HG02840 (cell line): ENCODE results near the gene SETD9.

Experiments
- ATAC-seq: cut with Tn5 transposase; IDR thresholded peaks from one replicate; pipeline ENCODE4 v1.9.1; 2021; ENCODE audit warnings: mild to moderate bottlenecking, moderate library complexity, moderate number of reproducible peaks; ENCODE audit not compliant: unreplicated experiment, low FRiP score

Gene SETD9

DNA sequence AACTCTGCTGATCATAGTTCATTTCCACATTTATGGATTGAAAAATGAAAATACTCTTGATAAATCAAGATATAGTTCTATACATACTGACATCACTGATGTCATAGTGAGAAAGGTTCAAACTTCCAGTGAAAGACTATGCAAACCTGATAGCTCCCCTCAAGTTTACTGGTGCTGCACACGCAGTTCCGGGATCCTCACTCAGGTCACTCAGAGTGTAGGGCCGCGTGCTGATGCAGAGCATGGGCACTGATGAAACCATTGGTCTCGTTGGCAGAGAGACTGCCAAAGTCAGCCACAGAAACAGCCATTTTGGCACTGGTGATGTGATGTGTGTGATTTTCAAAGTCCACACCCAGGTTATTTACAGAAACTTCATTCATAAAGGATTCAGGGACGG is 13.5 kb downstream of the SETD9 start:
- no peak for ATAC-seq

DNA sequence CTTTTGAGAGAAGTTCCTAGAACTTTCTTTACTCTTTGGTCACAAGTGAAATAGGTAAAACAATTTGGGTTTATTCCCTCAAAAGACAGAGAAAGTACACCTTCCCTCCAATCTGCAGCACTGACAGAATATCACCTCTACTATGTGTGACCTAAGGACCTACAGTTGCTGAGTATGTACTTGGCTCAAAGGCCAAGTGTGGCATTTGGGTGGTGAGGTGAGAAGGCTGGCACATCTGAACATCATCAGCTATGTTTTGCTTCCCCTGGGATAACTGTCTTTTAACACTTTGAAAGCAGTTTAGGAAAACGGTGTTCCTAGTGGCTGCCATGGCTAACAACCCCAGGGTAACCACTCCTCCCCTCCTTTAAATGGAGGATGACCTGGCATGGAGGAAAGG is 24.9 kb downstream of the SETD9 start:
- no peak for ATAC-seq

DNA sequence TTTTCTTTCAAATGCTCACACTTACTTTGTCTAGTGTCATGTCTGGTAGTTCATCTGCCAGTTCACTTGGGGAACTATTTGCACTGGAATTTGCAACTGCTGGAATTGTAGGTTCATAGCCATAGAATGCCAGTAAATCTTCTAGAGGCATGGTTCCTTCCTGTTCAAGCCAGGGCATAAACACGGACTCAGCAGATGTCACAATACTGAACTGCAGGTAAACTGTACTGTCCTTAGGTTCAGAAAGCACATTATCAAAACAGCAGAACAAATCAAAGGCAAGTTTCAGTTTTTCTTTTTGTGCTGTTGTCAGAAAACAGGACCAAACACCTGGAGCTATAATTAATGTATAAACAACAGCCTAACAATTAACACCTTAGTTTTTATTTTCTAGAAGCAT is 29.5 kb downstream of the SETD9 start:
- no peak for ATAC-seq

DNA sequence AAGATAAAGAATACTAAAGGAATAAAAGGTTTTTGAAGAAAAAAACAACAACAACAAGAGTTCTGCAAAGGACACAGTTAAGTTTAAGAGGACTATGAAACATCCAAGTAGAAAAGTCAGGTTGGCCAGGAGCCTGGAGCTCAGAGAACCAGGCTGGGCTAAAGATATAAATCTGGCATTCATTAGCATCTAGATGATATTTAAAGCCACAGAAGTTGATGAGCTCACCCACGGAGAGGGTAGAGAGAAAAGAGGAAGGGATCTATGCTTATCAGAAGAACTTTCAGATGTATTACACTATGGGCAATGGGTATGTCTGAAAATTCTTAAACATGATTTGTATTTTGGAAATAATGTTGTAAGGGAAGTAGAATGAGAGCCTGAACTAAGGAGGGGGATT is 32.6 kb downstream of the SETD9 start:
- ATAC-seq = no peak

DNA sequence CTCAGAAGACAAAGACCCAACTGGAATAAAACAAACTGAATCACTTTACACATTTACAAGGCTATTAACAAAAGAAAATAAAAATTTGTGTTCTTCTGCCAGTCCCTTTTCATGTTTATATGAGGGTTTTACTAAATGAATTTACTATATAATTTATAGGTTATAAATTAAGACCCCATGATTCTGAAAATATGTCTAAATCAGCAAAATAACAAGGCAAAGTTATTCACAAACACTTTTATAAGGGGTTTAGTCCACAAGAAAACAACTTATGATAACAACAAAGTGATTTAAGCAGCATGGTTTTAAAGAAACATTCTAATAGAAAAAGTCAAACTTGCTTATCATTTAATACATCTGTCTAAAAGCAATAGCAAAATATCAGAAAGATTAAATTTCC is 37.7 kb downstream of the SETD9 start:
- ATAC-seq = no peak

DNA sequence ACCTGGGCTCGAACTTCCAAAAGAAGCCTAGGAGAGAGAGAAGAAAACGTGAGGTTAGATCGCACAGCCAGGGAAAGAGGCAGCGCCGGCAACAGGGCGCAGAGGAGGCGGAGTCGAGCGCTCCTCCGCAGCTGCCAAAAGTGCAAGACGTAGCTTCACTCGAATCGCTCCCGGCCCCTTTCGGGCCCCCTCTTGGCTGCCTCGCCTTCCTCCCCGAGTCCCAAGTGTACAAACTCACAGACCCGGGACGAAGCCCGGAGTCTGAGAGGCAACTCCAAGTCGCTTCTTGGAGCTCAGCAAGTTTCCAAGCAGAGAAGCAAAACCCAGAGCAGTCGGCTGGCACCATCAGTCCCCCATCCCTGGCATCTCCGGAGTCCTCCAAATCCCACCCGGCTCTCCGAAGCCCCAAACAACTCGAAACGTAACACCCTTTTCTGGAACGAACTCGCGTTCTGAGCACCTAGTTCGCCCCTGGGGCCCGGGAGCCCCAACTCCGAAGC is 41.3 kb downstream of the SETD9 start:
- ATAC-seq = no peak

DNA sequence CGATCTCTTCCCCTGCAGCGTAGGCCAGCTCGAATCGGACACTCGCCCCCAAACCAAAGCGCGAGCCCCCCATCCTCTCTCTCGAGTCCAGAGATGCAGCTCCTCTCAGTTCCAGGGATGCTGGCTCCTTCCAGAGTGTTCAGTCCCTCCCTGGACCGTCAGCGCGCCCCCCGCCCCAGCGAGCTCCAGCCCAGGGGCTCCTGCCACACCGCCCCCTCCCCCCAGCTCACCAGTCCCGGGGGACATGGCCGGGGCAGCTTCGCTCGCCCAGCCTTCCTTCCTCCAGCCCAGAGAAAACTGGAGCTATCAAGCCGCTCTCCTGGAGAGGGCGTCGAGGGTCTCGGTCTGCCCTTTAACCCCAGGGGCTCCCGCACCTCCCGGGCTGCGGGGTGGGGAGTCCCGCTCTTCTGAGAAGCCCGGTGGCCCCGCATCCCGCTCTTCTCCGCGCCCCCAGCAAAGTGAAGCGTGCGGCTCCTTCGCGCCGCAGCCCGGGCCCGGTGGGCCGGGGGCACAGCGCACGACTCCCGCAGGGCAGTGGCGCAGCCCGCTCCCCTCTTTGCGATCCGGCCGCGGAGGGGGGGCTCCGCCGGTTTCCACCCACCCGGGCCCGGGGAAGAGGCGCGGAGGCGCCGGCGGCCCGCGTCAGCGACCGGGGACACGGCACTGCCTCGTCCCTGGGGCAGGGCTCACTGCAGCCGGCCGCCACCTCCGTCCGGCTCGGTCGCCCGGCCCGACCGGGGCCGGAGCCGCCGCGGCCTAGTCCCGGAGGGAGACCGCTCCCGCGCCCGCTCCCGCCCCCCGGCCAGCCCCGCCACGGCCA is 41.9 kb downstream of the SETD9 start:
- ATAC-seq = peak; percentile 49

DNA sequence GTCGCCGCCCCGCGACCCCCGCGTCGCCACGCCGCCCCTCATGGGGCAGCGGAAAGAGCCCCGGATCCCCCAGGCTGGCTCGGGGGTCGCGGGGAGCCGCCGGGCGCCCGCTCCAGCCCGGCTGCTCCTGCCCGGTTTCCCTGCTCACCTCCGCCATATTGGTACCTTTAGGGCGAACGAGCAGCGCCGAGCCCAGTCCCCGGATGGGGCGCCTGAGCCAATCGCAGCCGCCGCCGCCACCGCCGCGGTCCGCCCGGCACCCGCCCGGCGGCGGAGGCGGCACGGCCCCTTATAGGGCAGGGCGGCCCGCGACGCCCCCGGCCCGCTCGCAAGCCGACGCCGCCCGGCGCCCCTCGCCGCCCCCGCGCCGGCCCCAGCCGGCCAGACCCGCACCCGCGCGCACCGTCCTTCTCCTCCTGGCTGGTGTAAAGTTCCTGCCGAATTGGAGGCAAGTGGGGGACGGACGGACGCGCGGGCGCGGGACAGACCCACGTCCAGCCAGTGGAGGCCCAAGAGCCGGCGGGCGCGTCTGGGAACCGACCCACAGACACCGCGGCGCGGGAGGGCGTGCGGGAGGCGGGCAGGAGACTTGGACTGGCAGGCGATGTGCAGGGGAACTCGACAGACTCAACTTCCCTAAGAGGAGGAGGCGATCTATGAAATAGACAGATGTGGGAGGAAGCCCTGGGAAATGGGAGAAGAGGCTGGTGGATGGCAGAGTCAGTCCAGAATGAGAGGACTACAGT is 42.7 kb downstream of the SETD9 start, which contains the start of gene MIER3:
Gene MIER3 (minus strand): TSS at position 178 of the 746 bp plus-strand sequence. CDS start 21 bp downstream, at position 157.
- ATAC-seq = peak; percentile 90

DNA sequence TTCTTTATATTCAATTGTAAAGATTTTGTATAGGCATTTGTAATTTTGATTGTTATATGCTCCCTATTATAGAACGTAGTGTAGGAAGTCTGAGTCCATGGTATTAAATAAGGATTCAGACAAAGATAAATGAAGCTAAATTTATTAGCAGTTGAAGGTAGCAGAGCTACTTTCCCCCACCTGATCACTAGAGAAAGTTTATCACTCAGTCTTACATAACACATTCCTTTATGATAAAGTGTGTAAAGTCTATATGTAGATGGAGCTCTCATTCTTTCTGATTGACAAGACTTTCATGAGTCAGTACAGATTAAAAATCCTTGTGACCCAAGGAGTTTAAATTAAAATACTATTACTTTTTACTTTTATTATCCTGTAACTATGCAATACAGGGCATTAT is 44.9 kb downstream of the SETD9 start:
- ATAC-seq = no peak

DNA sequence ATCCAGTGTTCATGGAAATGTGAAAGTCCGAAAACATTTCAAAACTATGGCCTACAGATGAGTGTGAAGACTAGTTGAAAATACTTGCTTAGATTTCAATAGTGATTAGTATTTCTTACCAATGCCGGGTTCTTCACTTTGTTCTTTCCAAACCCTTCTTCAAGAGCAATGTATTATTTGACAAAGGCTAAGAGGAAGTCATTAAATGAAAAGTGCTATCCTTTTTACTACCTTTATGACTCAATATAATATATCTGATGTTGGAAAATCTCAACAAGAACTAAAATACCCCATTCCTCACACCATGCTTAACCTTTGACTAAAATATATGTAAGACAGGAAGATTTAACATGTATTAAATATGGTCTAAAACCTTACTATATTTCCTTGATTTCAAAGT is 49.2 kb downstream of the SETD9 start:
- ATAC-seq = no peak

DNA sequence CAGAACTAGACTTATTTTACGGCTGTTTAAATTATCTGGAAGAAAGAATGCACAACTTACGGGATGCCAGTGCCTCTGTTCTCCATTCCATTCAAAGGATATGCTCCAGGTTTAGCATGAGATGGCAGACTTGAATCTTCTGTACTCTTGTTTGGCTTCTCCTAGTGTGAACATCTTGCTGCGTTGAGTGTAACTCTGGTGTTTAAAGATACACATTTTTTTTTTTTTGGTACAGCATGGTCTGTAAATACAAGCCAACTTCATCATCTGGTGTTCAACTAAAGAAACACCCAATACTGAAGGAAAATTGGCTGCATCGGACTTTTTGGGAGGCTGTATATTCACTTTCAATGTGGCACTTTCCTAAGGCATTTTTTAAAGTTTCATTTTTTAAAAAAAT is 49.9 kb downstream of the SETD9 start:
- ATAC-seq = no peak

DNA sequence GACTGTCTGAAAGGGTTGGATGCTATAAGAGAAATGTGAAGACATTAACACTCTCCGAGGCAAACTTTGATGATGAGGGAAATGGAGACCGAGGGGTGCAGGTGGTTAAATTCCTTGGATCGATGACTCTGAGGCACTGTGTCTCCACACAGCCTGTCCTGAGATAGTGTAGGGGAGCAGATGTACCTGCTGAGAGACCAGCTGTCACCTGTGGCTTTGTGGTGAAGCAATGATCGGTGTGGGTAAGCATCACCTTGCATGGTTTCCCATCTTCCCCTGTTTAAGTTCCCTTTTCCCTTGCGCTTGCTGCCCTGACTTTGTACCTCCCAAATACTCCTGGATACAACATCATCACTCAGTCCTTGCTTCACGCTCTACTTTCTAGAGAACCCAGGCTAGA is 52.4 kb downstream of the SETD9 start:
- no peak for ATAC-seq

DNA sequence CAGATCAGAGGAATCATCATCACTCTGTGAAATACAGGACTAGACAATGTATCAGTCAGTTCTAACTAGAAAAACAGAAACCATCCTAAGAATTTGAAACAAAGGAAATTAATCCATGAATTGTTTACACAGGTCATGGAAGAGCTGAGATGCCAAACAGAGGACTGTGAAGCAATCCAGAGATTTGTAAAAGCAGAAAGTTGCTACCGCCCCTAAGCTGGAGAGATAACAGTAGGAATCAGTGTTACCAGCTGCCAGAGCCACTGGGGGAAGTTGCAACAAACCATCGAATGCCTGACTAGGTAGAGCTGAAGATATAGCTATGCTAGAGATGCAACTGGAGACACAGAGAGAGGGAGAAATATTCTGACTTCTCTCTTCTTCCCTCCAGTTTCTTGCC is 52.9 kb downstream of the SETD9 start:
- ATAC-seq = no peak

DNA sequence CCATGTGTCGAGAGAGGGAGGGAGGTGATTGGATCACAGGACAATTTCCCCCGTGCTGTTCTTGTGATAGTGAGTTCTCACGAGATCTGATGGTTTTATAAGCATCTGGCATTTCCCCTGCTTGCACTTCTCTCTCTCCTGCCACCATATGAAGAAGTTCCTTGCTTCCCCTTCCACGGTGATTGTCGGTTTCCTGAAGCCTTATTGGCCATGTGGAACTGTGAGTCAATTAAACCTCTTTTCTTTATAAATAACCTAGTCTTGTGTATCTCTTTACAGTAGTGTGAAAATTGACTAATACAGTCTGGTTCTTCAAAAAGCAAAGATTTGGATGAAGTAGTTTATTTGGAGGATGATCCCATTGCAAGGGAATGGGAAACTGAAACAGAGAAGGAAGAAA is 53.9 kb downstream of the SETD9 start:
- ATAC-seq = no peak

DNA sequence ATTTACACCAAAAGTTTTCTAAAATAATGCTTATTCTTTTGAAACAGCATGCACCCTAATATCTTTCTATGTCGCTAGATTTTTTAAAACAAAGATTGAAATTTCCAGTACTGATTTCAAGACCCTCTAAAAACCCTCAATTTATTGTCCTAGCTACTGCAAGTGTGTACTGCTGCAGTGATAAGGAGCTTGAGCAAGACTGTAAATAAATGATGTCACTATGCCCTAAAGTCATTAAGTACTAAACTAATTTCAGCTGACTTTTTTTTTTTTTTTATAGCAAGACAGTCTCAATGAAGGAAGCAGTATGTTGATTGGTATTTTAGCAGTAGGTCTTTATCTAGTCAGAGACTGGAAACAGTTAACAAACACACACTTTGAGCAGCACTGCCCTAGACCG is 54.8 kb downstream of the SETD9 start:
- ATAC-seq = no peak
